ENCODE results near the gene LIMA1.

LIMA1 gene

DNA sequence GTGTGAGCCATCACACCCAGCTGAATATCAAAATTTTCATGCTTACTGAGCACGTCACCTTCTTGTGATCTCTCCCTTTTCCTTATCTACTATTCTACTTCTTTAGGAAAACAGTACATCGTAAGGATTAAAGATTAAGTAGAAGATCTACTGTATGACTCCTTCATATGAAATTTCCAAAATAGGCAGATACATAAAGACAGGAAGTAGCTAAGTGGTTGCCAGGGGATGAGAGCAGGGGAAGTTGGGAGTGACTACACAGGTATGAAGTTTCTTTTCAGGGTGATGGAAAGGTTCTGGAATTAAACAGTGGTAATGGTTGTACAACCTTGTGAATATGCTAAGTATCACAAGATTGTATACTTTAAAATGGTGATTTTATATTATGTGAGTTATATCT lies 79.6 kb downstream of the LIMA1 start:
- peaks cover 36% of the 10 kb centered on the region for H3K36me3 Mint-ChIP-seq (ENCODE audit: low read depth)
- H3K4me1 Mint-ChIP-seq = no peaks in the 10 kb centered on the region
- H3K27ac Mint-ChIP-seq = no peak overlapping the region
- H3K9me3 Mint-ChIP-seq = no peaks in the 10 kb centered on the region
- ATAC-seq = no peak
- no peak for DNase-seq
- H3K4me3 Mint-ChIP-seq = no peak overlapping the region
- no peaks in the 10 kb centered on the region for H3K27me3 Mint-ChIP-seq

DNA sequence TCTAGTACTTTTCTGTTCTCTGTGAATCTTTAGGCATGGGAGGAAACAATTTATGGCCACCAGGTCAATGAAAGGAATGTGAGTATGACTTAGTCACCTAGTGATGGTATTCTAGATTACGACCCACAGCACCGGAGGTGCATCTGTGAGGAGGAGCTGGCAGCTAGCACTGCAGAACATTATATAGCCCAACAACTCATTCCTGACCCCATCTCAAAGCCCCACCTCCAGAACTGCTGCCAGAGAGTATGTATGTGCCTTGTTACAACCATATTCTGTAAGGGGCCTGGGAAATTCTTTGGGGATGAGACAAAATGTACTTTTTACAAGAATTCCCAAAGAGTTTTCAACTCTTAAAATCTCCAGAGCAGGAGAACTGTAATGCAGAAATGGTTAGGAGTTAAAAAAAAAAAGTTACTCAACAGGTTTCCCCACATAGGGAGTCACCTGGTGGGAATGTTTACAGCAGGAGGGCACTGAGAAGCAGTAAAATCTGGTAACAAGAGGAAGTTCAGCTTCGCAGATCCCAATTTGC lies 81.3 kb downstream of the LIMA1 start:
- no peaks in the 10 kb centered on the region for H3K27me3 Mint-ChIP-seq
- peaks cover 40% of the 10 kb centered on the region for H3K36me3 Mint-ChIP-seq (ENCODE audit: low read depth)
- no peaks in the 10 kb centered on the region for H3K4me1 Mint-ChIP-seq
- no peak for ATAC-seq
- H3K4me3 Mint-ChIP-seq = no peak overlapping the region
- no peaks in the 10 kb centered on the region for H3K9me3 Mint-ChIP-seq
- DNase-seq = no peak
- no peak overlapping the region for H3K27ac Mint-ChIP-seq

DNA sequence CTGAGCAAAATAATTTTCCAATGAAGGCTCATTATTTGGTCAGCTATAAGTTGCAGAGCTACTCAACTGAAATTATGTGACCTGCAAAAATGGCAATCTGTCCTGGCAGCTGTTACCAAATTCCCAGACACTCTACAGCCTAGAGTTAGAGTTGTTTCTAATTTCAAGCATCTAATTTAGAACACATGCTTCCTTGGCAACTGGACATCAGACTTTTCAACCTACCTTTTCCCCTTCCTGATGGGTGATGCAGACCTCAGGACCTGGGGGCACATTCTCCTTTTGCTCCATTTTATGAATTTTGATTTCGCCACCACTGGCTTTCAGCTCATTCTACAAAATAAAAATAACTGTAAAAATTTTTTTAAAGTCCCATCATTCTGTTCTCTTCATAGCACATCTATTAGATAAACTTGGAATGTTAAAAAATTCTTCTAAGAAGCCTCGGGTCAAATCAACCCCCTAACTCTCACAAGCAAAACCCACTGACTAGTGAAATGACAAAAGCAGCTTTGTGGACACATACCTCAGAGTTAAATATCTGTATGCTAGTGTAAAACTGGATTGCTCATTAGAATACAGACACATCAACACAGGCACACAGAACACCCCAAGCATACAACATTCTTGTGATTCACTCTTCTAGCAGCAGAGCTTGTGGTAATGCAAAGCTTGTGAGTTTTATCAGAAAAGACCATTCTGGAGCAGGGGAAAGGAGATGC lies 82.6 kb downstream of the LIMA1 start:
- Mint-ChIP-seq H3K4me1 (no peaks in the 10 kb centered on the region), H3K27ac (no peak overlapping the region), H3K27me3 (no peaks in the 10 kb centered on the region), H3K4me3 (no peak overlapping the region), H3K36me3 (ENCODE audit: low read depth) (peaks cover 42% of the 10 kb centered on the region), H3K9me3 (no peaks in the 10 kb centered on the region)
- DNase-seq (no peak), ATAC-seq (no peak)

DNA sequence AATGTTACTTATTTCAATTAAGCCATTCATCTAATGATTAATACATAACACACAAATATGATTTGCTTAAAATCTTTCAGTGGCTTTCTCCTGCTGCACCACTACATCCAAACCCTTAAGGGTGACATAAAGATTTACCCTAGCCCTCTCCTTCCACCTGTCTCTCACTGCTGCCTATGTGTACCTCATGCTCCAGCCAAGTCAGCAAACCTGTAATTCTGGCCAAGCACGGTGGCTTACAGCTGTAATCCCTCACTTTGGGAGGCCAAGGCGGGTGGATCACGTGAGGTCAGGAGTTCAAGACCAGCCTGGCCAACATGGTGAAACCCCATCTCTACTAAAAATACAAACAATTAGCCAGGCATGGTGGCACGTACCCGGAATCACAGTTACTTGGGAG lies 84.5 kb downstream of the LIMA1 start:
- Mint-ChIP-seq H3K4me1 (no peaks in the 10 kb centered on the region), H3K4me3 (no peak overlapping the region), H3K27me3 (no peaks in the 10 kb centered on the region), H3K36me3 (ENCODE audit: low read depth) (peaks cover 37% of the 10 kb centered on the region), H3K9me3 (no peaks in the 10 kb centered on the region), H3K27ac (no peak overlapping the region)
- ATAC-seq (no peak), DNase-seq (no peak)

DNA sequence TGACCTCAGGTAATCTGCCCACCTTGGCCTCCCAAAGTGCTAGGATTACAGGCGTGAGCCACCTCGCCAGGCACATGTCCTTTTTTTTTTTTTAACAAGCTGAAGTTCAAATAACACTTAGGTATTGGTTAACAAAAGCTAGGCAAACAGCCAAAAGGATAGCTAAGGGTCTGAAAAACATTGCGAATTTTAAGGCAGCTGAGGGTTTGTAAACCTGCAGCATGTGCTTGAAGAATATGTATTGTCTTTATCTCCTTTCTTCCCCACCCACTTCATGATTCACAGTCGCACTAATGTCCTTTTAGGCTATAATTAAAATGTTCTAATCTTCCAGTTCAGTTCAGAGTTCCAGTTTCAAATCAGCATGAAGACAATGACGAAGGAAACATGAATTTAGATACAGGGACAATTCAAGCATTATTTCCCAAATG lies 86.0 kb downstream of the LIMA1 start:
- ATAC-seq = no peak
- H3K4me1 Mint-ChIP-seq = no peaks in the 10 kb centered on the region
- H3K27ac Mint-ChIP-seq = no peak overlapping the region
- H3K9me3 Mint-ChIP-seq = no peaks in the 10 kb centered on the region
- no peaks in the 10 kb centered on the region for H3K27me3 Mint-ChIP-seq
- H3K36me3 Mint-ChIP-seq (ENCODE audit: low read depth) = peaks cover 37% of the 10 kb centered on the region
- DNase-seq = no peak
- no peak overlapping the region for H3K4me3 Mint-ChIP-seq

DNA sequence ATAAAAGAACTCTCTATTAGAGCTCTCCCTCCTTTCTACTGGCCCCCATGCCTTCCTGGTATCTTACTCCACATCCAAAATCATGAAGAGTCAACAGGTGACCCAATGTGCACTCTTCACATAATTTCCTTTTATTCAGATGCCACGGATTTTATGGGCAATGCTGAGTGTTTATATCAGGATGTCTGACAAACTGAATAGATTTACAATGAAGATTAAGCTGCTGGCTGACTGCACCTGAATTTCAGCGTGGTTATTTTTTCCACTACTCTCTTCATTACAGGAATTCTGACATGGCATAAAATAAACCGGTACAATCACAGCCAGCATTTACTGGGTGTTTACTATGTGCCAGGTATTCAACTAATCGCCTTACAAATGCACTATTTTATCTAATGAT lies 86.8 kb downstream of the LIMA1 start:
- Mint-ChIP-seq H3K9me3 (no peaks in the 10 kb centered on the region), H3K4me3 (no peak overlapping the region), H3K27ac (no peak overlapping the region), H3K27me3 (no peaks in the 10 kb centered on the region), H3K36me3 (ENCODE audit: low read depth) (peaks cover 34% of the 10 kb centered on the region), H3K4me1 (no peaks in the 10 kb centered on the region)
- ATAC-seq = no peak
- DNase-seq = no peak

DNA sequence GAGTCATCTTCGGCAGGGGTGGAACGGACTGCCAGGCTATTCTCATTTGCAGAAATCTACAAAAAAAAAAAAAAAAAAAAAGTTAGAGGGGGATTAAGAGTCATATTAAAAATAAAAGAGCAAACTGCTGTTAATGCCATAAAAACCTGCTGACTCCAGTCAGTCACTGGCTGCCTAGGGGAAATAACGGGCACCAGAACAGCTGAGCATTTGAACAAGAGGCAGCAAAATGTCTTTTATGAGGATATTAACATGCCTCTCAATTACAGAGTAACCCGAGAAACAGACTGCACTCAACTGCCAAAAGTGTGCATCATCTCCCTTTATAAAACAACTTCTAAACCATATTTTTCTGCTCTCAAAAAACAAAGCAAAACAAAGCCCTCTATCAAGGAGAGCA lies 87.5 kb downstream of the LIMA1 start:
- no peaks in the 10 kb centered on the region for H3K9me3 Mint-ChIP-seq
- no peaks in the 10 kb centered on the region for H3K4me1 Mint-ChIP-seq
- H3K27ac Mint-ChIP-seq = no peak overlapping the region
- H3K4me3 Mint-ChIP-seq = no peak overlapping the region
- ATAC-seq (no peak), DNase-seq (no peak)
- peaks cover 29% of the 10 kb centered on the region for H3K36me3 Mint-ChIP-seq (ENCODE audit: low read depth)
- H3K27me3 Mint-ChIP-seq = no peaks in the 10 kb centered on the region

DNA sequence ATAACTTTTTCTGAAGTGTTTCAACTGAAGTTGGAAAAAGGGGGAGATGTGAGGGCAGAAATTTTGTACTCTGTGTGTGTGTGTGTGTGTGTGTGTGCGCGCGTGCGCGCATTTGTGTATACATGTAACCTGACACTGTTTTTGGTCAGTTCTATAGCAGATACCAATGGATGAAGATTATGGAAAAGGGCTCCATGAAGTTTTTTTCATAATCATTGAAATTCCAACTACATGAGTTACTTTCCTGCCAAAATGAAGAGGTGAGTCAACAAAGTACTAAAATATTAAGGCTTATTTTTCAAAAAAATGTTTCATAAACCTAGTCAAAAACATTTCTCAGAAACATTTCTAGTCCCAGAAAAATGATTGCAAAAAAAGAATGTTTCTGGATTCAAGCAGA lies 90.4 kb downstream of the LIMA1 start:
- H3K9me3 Mint-ChIP-seq = no peaks in the 10 kb centered on the region
- peaks cover 17% of the 10 kb centered on the region for H3K4me1 Mint-ChIP-seq
- H3K4me3 Mint-ChIP-seq = no peak overlapping the region
- H3K27ac Mint-ChIP-seq = no peak overlapping the region
- ATAC-seq (no peak), DNase-seq (no peak)
- no peaks in the 10 kb centered on the region for H3K27me3 Mint-ChIP-seq
- peaks cover 24% of the 10 kb centered on the region for H3K36me3 Mint-ChIP-seq (ENCODE audit: low read depth)

DNA sequence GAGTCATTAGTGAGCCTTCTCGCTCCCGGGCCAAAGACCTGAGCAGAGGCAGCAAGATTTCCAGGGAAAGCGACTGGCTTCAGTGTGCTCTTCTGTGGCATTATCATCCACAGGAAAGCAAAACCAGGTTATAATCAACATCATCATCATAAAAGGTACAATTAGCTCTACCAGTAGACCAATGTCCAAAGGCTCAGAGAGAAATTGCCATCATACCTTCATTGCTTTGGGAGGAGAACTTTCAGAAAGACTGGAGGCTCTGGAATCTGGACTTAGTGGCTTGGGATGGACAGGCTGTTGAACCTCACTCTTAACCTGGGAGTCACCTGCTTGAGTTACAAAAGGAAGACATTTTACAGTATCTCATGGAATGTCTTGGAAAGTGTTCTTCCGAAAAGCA lies 91.1 kb downstream of the LIMA1 start:
- Mint-ChIP-seq H3K4me1 (peaks cover 24% of the 10 kb centered on the region), H3K27ac (no peak overlapping the region), H3K9me3 (no peaks in the 10 kb centered on the region), H3K4me3 (no peak overlapping the region), H3K27me3 (no peaks in the 10 kb centered on the region), H3K36me3 (ENCODE audit: low read depth) (peaks cover 21% of the 10 kb centered on the region)
- ATAC-seq (no peak), DNase-seq (no peak)

DNA sequence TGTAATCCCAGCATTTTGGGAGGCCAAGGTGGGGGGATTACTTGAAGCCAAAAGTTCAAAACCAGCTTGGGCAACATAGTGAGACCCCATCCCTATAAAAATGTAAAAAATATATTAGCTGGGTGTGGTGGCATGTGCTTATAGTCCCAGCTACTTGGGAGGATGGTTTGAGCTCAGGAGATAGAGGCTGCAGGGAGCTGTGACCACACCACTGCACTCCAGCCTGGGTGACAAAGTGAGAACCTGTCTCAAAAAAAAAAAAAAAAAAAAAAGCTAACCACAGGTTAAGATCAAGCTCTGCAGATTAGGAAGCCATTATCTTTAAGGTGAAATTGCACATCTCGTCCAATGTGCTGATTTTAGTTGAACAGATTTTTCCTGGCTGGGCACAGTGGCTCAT lies 92.5 kb downstream of the LIMA1 start:
- no peak for ATAC-seq
- Mint-ChIP-seq H3K27me3 (no peaks in the 10 kb centered on the region), H3K9me3 (no peaks in the 10 kb centered on the region), H3K36me3 (ENCODE audit: low read depth) (peaks cover 22% of the 10 kb centered on the region), H3K4me3 (no peak overlapping the region), H3K4me1 (peaks cover 37% of the 10 kb centered on the region), H3K27ac (no peak overlapping the region)
- DNase-seq = no peak

DNA sequence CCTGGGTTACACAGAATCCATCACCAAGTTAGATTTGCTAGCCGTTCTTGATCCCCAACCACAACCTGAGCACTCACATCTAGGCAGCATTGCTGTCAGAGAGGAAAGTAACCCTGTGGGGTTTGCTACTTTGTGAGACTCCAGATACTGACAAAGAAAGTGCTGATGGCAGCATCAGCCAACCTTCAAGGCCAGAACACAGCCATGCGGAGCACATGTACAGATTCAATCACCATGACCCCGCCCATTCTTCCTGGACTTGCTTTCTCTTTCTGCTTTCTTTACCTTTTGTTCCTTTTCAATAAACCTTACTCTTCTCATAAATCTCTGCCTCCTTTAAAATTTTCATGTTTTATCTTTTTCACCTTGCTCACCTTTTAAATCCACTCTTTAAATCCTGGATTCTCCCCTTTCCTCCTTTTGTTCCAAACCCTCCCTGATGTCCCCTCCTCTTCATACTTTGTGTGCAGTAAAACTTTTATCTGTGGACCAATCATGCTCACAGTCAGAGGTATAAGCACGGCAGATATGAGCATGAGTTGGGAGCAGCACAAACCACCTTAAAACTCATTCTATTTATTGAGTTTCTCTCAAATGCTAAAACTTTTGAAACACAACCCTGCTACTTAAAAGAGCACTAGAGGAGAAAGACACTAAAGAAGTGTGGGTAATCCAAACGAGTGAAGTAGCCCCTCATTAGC lies 94.3 kb downstream of the LIMA1 start:
- H3K27me3 Mint-ChIP-seq = no peaks in the 10 kb centered on the region
- peak; percentile 10 for DNase-seq
- ATAC-seq = no peak
- no peaks in the 10 kb centered on the region for H3K9me3 Mint-ChIP-seq
- peaks cover 32% of the 10 kb centered on the region for H3K36me3 Mint-ChIP-seq (ENCODE audit: low read depth)
- no peak overlapping the region for H3K4me3 Mint-ChIP-seq
- H3K4me1 Mint-ChIP-seq = peaks cover 51% of the 10 kb centered on the region
- peak overlapping the region; percentile 89 for H3K27ac Mint-ChIP-seq

DNA sequence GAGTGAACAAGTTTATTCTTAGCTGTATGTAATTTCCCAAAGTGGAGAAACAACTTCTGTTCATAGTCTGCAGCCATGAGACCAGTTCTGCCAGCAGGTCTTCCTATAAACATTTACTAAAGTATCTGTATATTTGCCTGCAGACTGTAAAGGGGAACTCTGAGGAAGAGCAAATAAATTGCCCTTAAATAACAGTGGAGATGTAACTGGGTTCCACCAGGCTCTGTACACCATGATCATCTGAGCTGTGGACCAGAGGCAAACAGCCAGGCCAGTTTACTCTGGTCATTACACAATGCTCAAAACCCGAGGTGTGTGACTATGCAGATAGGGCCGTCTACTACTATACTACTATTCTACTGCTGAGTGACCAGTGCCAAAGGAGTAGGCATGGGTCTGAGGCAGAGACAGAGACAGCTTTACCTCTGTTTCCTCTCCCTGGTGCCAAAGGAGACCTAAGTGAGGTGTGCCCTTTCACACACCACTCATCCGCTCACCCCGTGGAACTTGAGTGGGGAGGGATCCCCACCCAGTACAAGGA lies 95.0 kb downstream of the LIMA1 start:
- no peak overlapping the region for H3K4me3 Mint-ChIP-seq
- ATAC-seq = no peak
- H3K4me1 Mint-ChIP-seq = peaks cover 55% of the 10 kb centered on the region
- no peak for DNase-seq
- H3K27ac Mint-ChIP-seq = peak overlapping the region; percentile 89
- H3K27me3 Mint-ChIP-seq = no peaks in the 10 kb centered on the region
- H3K9me3 Mint-ChIP-seq = no peaks in the 10 kb centered on the region
- H3K36me3 Mint-ChIP-seq (ENCODE audit: low read depth) = peaks cover 34% of the 10 kb centered on the region

DNA sequence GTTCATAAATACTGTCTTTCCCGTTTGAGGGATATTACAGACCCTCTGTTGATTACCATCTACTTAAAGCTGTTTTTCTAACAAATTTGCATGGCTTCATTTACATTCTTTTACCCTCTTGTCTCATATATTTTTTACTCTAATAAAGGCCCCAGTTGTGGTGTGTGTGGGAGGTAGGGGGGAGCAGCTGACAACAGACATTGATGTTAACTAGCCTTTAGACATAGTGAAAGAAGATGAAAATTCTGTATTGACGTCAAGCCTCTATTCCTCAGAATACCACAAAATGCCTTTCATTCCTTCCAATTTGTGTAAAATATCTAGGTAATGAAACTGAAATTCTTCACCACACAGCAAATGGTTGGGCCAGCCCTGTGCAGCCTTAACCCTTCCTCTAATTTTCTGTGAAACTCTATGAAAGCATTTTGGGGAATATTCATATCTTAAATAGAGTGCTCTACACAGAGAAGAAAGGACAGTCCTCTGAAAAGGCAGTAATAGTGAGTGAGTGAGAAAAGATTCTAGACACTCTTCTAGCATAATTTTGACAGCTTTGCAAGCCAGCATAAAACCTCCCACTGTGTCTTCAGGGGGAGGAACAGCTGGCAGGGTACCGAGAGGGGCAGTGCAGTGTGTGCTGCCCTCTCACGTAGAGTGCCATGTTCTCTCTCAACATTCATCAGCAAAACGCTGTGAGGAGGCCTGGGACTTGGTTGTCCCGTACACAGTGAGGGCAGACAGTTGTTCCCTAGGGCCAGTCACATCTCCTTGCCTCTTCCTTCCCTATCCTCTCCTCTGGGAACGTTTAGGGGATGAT lies 96.0 kb downstream of the LIMA1 start:
- peak overlapping the region; percentile 52 for H3K4me3 Mint-ChIP-seq
- peaks cover 27% of the 10 kb centered on the region for H3K36me3 Mint-ChIP-seq (ENCODE audit: low read depth)
- peak; percentile 47 for DNase-seq
- ATAC-seq = peak; percentile 85
- H3K27me3 Mint-ChIP-seq = no peaks in the 10 kb centered on the region
- H3K27ac Mint-ChIP-seq = peak overlapping the region; percentile 89
- H3K9me3 Mint-ChIP-seq = no peaks in the 10 kb centered on the region
- peaks cover 55% of the 10 kb centered on the region for H3K4me1 Mint-ChIP-seq

DNA sequence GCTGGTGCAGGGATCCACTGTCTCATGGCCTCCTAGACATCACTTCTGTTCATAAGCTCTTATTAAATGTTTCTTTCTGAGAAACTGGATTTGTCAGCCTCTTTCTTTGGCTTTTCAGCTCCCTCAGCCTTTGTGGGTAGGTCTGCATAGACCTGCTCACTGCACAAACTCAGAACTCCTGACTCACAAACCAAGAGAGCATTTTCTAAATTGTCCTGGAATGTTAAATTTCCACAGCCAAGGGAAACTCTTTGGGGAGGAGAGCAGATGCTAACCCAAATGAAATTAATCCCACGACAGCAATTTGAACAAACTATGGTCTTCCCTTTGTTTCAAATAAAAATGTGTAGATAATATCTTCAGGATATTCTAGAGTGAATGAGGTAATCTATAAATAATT lies 96.6 kb downstream of the LIMA1 start:
- peaks cover 55% of the 10 kb centered on the region for H3K4me1 Mint-ChIP-seq
- ATAC-seq (peak; percentile 33), DNase-seq (no peak)
- no peaks in the 10 kb centered on the region for H3K27me3 Mint-ChIP-seq
- H3K36me3 Mint-ChIP-seq (ENCODE audit: low read depth) = peaks cover 25% of the 10 kb centered on the region
- H3K9me3 Mint-ChIP-seq = no peaks in the 10 kb centered on the region
- H3K27ac Mint-ChIP-seq = peak overlapping the region; percentile 89
- H3K4me3 Mint-ChIP-seq = peak overlapping the region; percentile 52
